AG09309 (cell line): Measurements from ENCODE around the gene MAFG.
A peak's percentile ranks its signal among the peaks of the same experiment; 100 is the strongest.

Experiments
- DNase-seq: peaks from one replicate; pipeline ENCODE4 v3.0.0-alpha.2; 2010; ENCODE audit warnings: low read depth
- H3K4me3 ChIP-seq: 2 replicates; pipeline ENCODE4 v1.5.1; 2011; ENCODE audit warnings: mild to moderate bottlenecking, low read depth, low read length, moderate library complexity; ENCODE audit not compliant: control insufficient read depth
- TF ChIP-seq, protein P1 (sequence below): IDR thresholded peaks from 2 replicates; pipeline ENCODE4 v1.5.1; 2011; ENCODE audit warnings: mild to moderate bottlenecking, low read depth, low read length, inconsistent platforms; ENCODE audit not compliant: insufficient read depth, control insufficient read depth; ENCODE audit errors: missing control alignments

The MAFG gene

DNA sequence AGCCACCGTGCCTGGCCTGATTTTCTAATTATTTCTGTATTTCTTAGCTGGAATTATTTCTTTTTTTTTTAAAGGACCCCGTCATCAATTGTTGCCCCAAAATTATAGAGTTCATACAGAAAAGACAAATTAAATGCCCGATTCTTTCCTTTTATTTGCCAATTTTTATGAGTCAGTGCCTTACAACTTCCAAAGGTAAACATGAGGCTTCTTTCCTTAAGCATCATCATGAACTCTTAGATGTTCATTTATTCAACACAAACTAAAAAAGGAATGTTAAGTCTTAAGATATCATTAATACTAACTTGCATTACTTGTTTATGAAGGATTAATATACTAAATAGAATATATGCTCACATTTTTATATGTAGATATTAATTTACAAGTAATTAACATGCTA, 49.2 kb downstream of the MAFG start:
- TF ChIP-seq, protein P1, sequence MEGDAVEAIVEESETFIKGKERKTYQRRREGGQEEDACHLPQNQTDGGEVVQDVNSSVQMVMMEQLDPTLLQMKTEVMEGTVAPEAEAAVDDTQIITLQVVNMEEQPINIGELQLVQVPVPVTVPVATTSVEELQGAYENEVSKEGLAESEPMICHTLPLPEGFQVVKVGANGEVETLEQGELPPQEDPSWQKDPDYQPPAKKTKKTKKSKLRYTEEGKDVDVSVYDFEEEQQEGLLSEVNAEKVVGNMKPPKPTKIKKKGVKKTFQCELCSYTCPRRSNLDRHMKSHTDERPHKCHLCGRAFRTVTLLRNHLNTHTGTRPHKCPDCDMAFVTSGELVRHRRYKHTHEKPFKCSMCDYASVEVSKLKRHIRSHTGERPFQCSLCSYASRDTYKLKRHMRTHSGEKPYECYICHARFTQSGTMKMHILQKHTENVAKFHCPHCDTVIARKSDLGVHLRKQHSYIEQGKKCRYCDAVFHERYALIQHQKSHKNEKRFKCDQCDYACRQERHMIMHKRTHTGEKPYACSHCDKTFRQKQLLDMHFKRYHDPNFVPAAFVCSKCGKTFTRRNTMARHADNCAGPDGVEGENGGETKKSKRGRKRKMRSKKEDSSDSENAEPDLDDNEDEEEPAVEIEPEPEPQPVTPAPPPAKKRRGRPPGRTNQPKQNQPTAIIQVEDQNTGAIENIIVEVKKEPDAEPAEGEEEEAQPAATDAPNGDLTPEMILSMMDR = no peak
- DNase-seq = no peak
- H3K4me3 ChIP-seq = no peak overlapping the region

DNA sequence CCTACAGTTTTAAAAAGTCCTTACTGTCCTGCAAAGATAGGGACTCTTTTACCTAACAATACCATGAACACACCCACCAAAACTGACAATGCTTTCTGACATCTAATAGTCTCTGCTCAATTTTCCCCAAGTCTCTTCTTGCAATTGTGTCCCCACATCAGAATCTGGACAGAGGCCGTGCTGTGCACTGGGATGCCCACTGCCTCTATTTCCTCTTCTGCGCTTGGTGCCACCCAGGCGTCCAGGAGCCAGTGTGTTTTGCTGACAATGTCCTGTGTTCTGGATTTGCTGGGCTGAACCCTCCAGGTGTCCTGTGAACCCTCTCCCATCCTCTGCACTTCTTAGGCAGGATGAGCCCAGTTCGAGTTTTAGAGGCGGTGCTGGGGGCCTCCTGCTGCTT, 50.0 kb downstream of the MAFG start:
- H3K4me3 ChIP-seq = no peak overlapping the region
- TF ChIP-seq, protein P1 = no peak
- no peak for DNase-seq

DNA sequence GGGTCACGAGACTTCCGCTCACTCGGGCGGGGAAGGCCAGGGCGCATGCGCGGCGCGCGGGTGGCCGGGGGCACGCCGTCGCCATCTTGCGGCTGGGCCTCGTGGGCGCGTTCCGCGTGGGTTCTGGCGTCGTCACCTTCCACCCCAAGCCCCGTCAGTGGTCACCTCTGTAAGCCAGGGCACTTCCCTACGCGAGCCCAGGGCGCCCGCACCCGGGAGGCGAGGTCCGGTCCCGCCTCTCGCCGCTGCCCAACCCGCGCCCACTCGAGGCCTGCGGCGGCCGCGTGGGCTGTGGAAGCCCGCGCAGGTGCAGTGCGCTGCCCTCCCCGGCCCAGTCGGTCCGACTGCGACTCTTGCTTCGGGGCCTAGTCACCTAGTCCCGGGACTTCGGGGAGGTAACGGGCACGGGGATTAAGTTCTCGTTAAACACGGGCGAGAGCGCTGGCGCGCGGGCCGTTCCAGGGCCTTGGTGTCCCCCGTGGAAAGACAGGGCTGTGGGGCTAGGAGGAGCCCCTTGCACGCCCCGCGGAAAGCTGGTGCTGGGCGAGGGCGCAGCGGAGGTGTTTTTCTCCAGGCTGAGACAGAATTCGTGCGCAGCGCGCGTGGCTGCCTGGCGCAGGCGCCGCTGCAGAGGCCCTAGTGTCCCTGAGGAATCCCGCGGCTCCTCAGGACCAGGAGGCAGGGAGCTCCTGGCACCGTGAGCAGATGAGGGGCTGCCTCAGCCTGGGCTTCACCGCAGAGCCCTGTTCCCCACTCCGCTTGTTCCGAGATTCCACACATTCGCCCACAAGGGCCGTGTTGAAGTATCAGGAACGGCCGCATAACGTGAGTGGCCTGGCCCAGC, 55.9 kb downstream of the MAFG start:
- TF ChIP-seq, protein P1 = no peak
- H3K4me3 ChIP-seq = peak overlapping the region; percentile 75
- no peak for DNase-seq

DNA sequence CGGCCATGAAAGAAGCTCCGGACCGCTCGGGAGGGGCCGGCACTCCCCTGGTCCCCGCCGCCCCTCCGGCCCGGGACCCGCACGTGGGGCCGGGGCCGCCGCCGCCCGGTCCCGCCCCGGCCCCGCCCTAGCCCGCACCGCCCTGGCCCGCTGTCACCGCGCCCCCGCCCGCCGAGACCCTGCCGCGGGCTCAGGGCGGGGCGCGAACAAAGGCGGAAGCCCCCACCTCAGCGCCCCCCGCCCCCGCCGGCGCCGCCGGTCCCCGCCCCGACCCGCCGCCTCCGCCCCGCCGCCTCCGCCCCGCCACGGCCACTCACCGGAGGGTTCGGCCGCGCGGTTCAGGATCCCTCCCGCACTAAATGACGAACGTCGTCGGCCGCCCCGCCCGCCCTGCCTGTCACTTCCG, 56.6 kb downstream of the MAFG start, which contains the start of gene ARHGDIA:
Gene ARHGDIA, minus strand, starts transcription at position 357 of the 406 bp plus-strand sequence. CDS start 1,407 bp downstream, outside the sequence.
- DNase-seq = no peak
- TF ChIP-seq, protein P1 = no peak
- H3K4me3 ChIP-seq = peak within 1 kb of the TSS; percentile 75

DNA sequence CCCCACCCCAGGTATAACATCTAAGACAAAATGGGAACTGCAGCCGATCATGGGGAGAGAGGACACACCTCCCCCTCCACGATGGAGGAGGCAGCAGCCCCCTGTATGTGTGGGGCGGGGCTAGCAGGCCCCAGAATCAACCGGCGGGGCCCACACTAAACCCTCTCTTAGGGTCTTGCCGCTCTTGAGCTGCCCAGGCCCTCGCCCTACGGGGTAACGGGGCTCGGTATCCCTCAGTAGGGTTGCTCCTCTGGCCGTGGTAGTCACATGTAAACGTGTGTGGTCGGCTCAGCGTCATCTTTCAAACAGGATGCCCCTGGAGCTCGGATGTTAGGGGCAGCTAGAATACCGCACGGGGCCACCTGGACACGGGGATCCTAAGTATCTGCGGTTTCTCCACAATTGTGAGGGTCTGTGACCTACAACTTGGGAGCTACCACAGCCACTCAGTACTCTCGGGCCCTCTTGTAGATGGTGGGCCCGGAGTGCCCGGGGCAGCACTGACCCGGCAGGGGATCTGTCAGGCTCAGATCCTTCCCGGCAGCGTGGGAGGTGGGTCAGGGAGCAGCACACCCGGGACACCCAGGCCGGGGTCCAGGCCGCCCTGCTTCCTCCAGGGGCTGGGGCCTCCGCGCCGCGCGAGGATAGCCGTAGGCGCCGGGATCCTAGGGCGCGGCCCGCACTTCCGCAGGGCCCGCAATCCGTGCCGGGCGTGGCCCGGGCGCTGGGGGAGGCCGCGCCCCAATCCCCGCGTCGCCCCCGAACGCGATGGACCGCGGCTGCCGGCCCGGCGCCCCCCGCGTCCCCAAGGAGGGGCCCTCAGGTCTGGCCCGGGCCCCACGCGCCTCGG, 57.2 kb downstream of the MAFG start:
- DNase-seq = no peak
- TF ChIP-seq, protein P1 = no peak
- peak overlapping the region; percentile 75 for H3K4me3 ChIP-seq

DNA sequence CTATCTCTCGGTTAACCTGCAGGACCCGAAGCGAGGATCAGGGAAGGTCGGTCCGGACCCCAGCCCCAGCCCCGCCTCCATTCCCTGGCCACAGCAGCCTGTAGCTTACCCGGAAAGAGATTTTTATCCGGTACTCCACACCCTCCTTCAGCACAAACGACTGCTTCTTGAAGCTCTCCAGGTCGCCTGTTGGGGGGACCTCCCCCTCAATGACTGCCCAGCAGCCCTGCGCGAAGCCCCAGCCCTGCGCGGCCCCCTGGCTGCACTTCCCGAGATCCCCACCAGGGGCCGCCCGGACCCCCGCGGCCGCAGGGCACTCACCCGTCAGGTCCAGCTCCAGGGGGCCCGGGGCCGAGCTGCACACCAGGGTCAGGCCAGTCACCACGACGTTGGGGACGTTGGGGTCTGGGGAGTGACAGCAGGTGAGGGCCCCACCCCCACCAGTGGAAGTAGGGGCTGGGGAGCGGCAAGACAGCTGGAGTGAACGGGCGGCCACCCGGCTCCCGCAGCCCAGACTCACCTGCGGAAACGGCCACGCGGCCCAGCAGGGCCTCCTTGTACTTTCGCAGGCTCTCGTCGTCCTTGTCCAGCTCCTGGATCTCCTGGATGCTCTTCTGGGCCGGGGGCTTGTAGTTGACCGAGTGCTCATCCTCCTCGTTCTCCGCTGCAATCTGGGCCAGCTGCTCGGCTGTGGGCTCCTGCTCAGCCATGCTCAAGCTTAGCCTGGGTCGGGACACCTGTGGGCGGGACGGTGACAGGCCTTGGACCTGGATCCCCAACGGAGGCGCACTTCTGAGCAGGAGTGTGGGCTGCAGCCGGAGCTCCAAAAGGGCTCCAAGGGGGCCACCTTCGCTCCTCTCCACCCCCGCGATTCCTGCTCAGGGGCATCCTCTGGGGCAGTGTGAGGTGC, 58.1 kb downstream of the MAFG start:
- TF ChIP-seq, protein P1 = peak; percentile 81
- DNase-seq = no peak

More for the DNA sequence above, 58.1 kb downstream of the MAFG start:
- H3K4me3 ChIP-seq = peak overlapping the region; percentile 75
